Subcutaneous adipose tissue (tissue), 4 donors: ENCODE data around the gene BAG5. TPM values are rescaled to one million over a fixed set of nuclear protein-coding genes. Genes with fewer than 3 reads are reported as not detected.

Experiments
- total RNA-seq, 4 donors: library from RNA; depleted of rRNA; stranded (reverse); fragments of >200 nt; gene quantifications; one replicate each; pipeline ENCODE4 v1.1.0, GENCODE V29; 2016
- TF ChIP-seq, protein P1 (sequence below): fragments of 450-650 bp; IDR thresholded peaks from one replicate; pipeline ENCODE4 v1.5.1; 2016; ENCODE audit warnings: low read depth, mild to moderate bottlenecking, control low read depth, antibody characterized with exemption, moderate library complexity

Gene BAG5
- total RNA-seq, 4 donors from 2014 or later: 35.7 to 53.8 (median 46.9) TPM

DNA sequence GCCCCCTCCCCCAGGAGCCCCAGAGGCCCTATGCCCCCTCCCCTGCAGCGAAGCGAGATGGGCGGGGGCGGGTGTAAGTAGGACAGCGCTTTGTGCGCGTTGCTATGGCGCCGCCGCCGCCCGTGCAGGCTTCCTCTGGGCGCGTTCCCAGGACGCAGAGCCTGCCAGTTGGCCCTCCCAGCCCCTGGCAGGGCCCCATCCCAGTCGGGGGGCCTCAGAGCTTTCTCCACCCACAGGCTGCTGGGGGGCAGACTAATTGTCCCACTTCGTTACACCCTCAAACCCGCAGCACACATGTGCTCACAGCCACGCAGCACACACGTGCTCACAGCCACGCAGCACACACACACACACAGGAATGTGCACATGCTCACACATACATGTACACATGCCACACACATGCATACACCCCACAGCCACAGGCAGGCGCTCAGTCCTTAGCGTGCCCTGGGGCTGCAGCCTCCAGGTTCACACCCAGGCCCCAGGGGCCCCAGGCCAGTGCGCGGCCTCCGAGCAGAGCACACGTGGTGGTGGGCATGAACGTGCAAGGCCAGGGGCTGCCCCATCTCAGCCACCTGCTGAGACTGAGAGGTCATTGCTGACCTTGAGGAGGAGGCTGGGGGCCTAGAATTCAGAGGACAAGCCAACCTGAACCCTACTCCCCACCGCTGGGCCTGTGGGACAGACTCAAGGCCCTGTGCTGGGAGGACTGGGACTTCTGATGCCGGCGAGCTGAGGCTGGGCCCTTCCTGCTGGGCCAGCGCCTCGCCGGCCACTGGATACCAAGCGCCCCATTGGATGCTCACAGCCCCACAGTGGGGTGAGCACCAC is 17.9 kb downstream of the BAG5 start:
- TF ChIP-seq, protein P1, sequence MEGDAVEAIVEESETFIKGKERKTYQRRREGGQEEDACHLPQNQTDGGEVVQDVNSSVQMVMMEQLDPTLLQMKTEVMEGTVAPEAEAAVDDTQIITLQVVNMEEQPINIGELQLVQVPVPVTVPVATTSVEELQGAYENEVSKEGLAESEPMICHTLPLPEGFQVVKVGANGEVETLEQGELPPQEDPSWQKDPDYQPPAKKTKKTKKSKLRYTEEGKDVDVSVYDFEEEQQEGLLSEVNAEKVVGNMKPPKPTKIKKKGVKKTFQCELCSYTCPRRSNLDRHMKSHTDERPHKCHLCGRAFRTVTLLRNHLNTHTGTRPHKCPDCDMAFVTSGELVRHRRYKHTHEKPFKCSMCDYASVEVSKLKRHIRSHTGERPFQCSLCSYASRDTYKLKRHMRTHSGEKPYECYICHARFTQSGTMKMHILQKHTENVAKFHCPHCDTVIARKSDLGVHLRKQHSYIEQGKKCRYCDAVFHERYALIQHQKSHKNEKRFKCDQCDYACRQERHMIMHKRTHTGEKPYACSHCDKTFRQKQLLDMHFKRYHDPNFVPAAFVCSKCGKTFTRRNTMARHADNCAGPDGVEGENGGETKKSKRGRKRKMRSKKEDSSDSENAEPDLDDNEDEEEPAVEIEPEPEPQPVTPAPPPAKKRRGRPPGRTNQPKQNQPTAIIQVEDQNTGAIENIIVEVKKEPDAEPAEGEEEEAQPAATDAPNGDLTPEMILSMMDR: no peak

DNA sequence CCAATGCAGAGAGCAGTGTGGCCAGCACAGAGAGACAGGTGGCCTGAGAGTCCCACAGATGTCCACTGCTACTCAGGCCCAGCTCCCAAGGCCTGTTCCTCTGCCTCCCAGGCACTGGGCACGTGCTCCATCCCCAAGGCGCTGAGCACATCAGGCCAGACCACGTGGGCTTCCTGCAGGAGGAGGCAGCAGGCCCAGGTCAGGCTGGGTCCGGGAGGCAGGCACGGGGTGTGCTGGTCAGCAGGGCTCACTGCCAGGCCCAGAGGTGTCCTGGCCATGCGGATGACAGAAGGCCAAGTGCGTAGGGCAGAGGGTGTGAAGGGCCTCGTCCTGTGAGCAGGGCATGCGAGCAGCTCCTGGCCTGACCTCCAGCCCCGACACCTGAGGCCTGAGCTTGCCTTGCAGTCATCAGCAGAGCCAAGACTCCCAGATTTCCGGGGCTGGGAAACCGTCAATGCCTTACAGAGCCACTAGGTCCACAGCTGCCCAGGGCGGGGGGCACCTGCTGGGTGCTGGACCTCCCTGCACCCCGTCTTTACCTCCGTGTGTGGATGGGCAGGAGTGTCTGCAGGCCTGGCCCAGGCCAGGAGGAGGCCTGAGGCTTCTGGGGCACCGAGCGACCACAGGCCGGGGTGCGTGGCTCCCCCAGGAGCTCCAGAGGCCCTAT is 18.6 kb downstream of the BAG5 start:
- TF ChIP-seq, protein P1: no peak

DNA sequence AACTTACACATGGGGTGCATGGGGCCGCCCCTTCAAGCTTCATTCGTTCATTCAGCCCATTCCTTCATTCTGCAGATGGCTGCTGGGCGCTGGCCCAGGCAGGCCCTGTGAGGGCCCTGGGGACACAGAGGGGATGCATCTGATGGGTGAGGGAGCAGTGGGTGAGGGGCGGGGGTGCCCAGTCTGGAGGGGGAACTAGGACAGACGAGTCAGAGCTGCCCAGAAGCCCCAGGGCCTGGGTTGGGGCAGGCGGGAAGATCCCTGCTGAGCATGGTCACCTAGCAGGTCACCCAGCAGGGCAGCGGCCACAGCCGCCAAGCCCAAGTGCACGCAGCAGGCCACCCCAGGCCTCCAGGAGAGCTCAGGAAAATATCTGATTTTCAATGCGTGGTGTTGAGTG is 19.3 kb downstream of the BAG5 start:
- TF ChIP-seq, protein P1: no peak

DNA sequence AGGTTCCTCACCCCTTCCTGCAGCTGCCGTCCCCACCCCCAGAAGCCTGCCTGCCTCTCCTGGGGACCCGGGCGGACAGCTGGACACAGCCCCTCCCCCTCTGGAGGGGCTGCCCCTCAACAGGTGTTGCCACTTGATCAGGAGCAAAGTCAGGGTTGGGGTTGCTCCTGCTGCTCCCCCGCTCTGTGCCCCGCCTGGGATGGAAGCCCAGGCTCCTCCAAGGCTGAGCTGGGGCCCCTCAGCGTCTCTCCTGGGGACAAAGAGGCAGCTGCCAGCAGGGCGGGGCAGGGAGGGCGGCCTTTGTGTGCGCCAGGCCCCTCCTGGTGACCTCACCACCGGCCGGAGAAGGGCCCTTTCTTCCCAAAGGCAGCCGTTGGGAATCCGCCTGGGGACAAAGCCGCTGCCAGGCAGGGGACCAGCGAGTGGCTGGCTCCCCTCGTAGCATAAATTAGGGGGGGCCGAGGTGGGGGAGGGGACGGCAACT is 19.8 kb downstream of the BAG5 start:
- TF ChIP-seq, protein P1: no peak

DNA sequence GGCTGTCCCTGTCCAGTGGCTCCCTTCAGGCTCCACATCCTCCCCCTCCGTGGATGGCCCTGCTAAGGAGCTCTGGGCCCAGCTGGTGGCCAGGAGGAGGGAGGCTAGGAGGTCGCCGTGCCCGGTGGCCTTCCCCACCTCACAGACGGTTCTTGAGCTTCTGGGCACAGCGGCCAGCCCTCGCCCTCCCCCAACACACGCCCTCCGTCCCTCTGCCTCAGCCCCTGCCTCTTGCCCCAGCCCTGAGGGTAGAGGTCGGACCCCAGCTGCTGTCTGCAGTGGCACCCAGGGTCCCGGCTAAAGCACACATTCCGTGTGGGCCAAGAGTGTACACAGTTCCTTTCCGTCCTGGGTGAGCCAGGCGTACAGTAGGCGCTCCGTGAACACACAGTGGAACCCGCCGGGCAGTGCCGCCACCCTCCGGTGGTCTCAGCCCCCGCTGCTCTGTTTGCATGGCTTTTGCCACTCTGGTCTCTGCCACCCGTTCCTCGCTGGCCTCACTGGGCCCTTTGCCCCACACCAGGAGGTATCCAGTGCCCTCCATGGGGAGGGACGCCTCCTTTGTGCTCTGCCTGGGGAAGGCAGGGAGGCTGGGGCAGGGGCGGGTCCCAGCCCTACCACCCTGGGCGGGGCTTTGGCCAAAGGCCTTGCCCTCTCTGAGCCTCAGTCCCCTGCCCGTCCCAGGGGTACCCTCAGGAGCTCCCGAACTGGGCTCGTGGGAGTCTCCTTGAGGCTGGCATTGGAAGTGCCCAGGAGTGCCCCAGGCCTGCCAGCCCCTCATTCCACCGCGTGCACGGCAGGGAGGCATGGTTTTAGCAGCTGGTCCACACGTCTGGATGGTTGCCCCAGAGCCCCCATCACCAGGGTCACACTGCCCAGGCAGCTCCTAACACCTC is 20.5 kb downstream of the BAG5 start:
- TF ChIP-seq, protein P1: no peak

DNA sequence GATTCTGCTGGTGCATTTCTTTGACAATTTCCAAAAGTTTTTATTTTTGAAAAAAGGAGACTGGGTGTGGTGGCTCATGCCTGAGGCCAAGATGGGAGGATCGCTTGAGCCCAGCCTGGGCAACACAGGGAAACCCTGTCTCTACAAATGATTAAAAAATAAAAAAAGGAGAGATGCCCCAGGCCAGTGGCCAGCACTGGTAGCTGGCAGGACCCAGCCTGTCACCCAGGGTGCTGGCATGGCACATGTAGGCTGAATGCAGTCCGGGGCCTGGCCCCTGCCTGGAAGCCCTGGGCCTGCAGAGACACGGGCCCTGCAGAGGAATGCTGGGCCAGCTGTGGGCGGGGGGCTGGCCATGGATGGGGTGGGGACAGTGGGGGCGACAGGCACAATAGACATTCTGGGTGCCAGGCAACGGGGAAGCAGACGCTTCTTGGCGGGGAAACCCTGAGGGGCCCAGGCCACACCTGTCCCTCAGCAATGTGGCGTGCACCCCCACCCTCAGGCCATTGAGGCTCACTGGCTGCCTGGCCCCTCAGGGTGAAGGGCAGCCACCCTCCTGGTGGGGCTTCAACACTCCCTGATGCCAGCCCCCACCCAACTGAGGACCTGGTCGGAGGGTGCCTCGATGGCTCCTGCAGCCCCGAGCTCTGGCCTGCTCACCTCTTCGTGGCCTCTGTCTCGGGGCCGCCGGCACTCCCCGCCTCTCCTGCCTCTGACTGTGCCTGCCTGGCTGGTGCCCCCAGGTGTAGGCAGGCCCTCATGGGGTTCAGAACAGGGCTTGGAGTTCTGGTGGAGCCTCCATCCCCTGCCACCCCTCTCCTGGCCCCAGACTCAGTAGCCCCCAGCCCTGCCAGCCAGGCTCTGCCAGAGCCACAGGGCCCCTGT is 21.4 kb downstream of the BAG5 start:
- TF ChIP-seq, protein P1: no peak
